Measurements from ENCODE around the gene EFNA5.

The EFNA5 gene

GRCh38 chr5:107408564-107408963 is 262.2 kb downstream of the EFNA5 start:
- Histone ChIP-seq H3K27me3 (ENCODE audit: insufficient read depth, low read depth) (no peaks in the 10 kb centered on the region), H4K20me1 (ENCODE audit: insufficient read depth) (no peaks in the 10 kb centered on the region), H3K79me2 (ENCODE audit: insufficient read depth, low read depth) (no peaks in the 10 kb centered on the region), H2AFZ (ENCODE audit: low read depth) (no peak overlapping the region), H3K36me3 (ENCODE audit: insufficient read depth) (no peaks in the 10 kb centered on the region), H3K9ac (no peak overlapping the region), H3K4me3 (IDR thresholded peaks at IDR 0.05; ENCODE audit: insufficient read depth, low read depth, low read length) (no peak overlapping the region), H3K27ac (no peak overlapping the region), H3K4me2 (no peak overlapping the region), H3K4me1 (ENCODE audit: low read depth, poor library complexity, severe bottlenecking) (no peaks in the 10 kb centered on the region)
- TF ChIP-seq CTCF (conservative IDR thresholded peaks at IDR 0.05; ENCODE audit: low read depth, low read length): no peak

GRCh38 chr5:107407713-107408298 is 262.9 kb downstream of the EFNA5 start:
- Histone ChIP-seq H3K4me1 (ENCODE audit: low read depth, poor library complexity, severe bottlenecking) (no peaks in the 10 kb centered on the region), H3K4me2 (no peak overlapping the region), H3K27ac (no peak overlapping the region), H4K20me1 (ENCODE audit: insufficient read depth) (no peaks in the 10 kb centered on the region), H3K79me2 (ENCODE audit: insufficient read depth, low read depth) (no peaks in the 10 kb centered on the region), H3K36me3 (ENCODE audit: insufficient read depth) (no peaks in the 10 kb centered on the region), H3K9ac (no peak overlapping the region), H3K27me3 (ENCODE audit: insufficient read depth, low read depth) (no peaks in the 10 kb centered on the region), H3K4me3 (IDR thresholded peaks at IDR 0.05; ENCODE audit: insufficient read depth, low read depth, low read length) (no peak overlapping the region), H2AFZ (ENCODE audit: low read depth) (no peak overlapping the region)
- no peak for TF ChIP-seq CTCF (conservative IDR thresholded peaks at IDR 0.05; ENCODE audit: low read depth, low read length)

GRCh38 chr5:107404595-107405374 is 266.0 kb downstream of the EFNA5 start:
- Histone ChIP-seq H3K79me2 (ENCODE audit: insufficient read depth, low read depth) (no peaks in the 10 kb centered on the region), H2AFZ (ENCODE audit: low read depth) (no peak overlapping the region), H3K4me2 (no peak overlapping the region), H3K4me3 (IDR thresholded peaks at IDR 0.05; ENCODE audit: insufficient read depth, low read depth, low read length) (no peak overlapping the region), H3K36me3 (ENCODE audit: insufficient read depth) (no peaks in the 10 kb centered on the region), H3K9ac (no peak overlapping the region), H3K27me3 (ENCODE audit: insufficient read depth, low read depth) (no peaks in the 10 kb centered on the region), H4K20me1 (ENCODE audit: insufficient read depth) (no peaks in the 10 kb centered on the region), H3K27ac (no peak overlapping the region), H3K4me1 (ENCODE audit: low read depth, poor library complexity, severe bottlenecking) (no peaks in the 10 kb centered on the region)
- TF ChIP-seq CTCF (conservative IDR thresholded peaks at IDR 0.05; ENCODE audit: low read depth, low read length): no peak

DNA sequence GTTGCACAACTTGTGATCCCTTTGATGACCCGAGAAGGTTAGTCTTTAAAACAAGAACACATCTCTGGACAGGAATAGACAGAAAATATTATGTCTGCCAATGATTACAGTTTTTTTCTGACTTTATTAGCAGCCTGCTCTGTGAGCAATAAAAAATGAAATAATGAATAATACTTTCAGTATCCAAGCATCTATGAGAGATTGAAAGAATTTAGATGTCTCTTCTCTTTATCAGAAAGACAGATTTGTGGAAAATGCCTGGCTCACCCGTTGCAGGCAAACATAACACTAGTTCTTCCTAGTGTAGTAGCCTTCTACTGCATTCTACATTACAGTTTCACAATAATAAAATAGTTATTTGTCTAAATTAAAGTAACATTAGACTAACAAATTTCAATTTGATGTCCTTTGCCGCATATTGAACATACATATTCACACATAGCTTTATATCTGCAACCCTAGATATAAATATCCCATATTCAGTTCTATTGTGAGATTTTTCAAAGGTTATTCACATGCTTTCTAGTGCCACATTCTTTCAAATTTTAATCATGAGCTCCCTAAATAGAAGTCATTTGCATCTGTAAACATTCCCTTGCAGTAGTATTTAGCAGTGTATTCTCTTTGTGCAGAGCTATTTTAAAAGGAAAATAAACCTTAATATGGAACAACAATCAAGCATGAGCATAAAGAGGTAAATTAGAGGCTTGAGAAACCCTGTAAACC is 267.3 kb downstream of the EFNA5 start:
- Histone ChIP-seq H4K20me1 (ENCODE audit: insufficient read depth) (no peaks in the 10 kb centered on the region), H3K36me3 (ENCODE audit: insufficient read depth) (no peaks in the 10 kb centered on the region), H2AFZ (ENCODE audit: low read depth) (no peak overlapping the region), H3K27me3 (ENCODE audit: insufficient read depth, low read depth) (no peaks in the 10 kb centered on the region), H3K4me2 (no peak overlapping the region), H3K27ac (no peak overlapping the region), H3K4me3 (IDR thresholded peaks at IDR 0.05; ENCODE audit: insufficient read depth, low read depth, low read length) (no peak overlapping the region), H3K4me1 (ENCODE audit: low read depth, poor library complexity, severe bottlenecking) (no peaks in the 10 kb centered on the region), H3K79me2 (ENCODE audit: insufficient read depth, low read depth) (no peaks in the 10 kb centered on the region), H3K9ac (no peak overlapping the region)
- no peak for TF ChIP-seq CTCF (conservative IDR thresholded peaks at IDR 0.05; ENCODE audit: low read depth, low read length)
